Measurements from ENCODE around the gene TTYH1. TPM values are rescaled to one million over a fixed set of nuclear protein-coding genes. Genes with fewer than 3 reads are reported as not detected.
"Not testable (repeated sequence)": the region's sequence is repeated elsewhere in the genome, so short reads cannot be mapped to it uniquely, and the experiment has no call there.

The TTYH1 gene
- total RNA-seq, 6 experiments from 2014 or later, result 0.45 TPM; not detected in 5

GRCh38 chr19:54373781-54374631 lies 41.3 kb upstream of the TTYH1 start:
- DNase-seq, result no peak
- Mint-ChIP-seq H3K27me3 (ENCODE audit: insufficient read depth) (peaks cover 16% of the 10 kb centered on the region), H3K4me3 (no peak overlapping the region), H3K36me3 (ENCODE audit: low read depth) (no peaks in the 10 kb centered on the region), H3K4me1 (ENCODE audit: low read depth) (no peaks in the 10 kb centered on the region), H3K27ac (no peak overlapping the region), H3K9me3 (peaks cover 8% of the 10 kb centered on the region; the same call in 1 of the 2 replicates)
- no peak for TF ChIP-seq CTCF (IDR thresholded peaks at IDR 0.05)

GRCh38 chr19:54375181-54375938 lies 39.9 kb upstream of the TTYH1 start:
- H3K9me3 Mint-ChIP-seq; H3K4me1 Mint-ChIP-seq (ENCODE audit: low read depth); H3K4me3 Mint-ChIP-seq; H3K36me3 Mint-ChIP-seq (ENCODE audit: low read depth); DNase-seq; H3K27ac Mint-ChIP-seq: not testable (repeated sequence)
- H3K27me3 Mint-ChIP-seq (ENCODE audit: insufficient read depth), result peaks cover 18% of the 10 kb centered on the region

GRCh38 chr19:54376610-54377285 lies 38.5 kb upstream of the TTYH1 start:
- peaks cover 8% of the 10 kb centered on the region; the same call in 1 of the 2 replicates for H3K9me3 Mint-ChIP-seq
- H3K4me1 Mint-ChIP-seq (ENCODE audit: low read depth), result no peaks in the 10 kb centered on the region
- no peak overlapping the region for H3K4me3 Mint-ChIP-seq
- peaks cover 15% of the 10 kb centered on the region for H3K27me3 Mint-ChIP-seq (ENCODE audit: insufficient read depth)
- H3K36me3 Mint-ChIP-seq (ENCODE audit: low read depth), result no peaks in the 10 kb centered on the region
- H3K27ac Mint-ChIP-seq, result no peak overlapping the region
- no peak for DNase-seq
- no peak for TF ChIP-seq CTCF (IDR thresholded peaks at IDR 0.05)

GRCh38 chr19:54379187-54379678 lies 36.0 kb upstream of the TTYH1 start:
- peaks cover 4% of the 10 kb centered on the region; the same call in 1 of the 2 replicates for H3K9me3 Mint-ChIP-seq

GRCh38 chr19:54380897-54381296 lies 34.4 kb upstream of the TTYH1 start:
- H3K27me3 Mint-ChIP-seq (ENCODE audit: insufficient read depth), result peaks cover 23% of the 10 kb centered on the region
- no peak overlapping the region for H3K27ac Mint-ChIP-seq
- H3K4me1 Mint-ChIP-seq (ENCODE audit: low read depth), result no peaks in the 10 kb centered on the region
- no peak for TF ChIP-seq CTCF (IDR thresholded peaks at IDR 0.05)
- DNase-seq, result no peak
- no peak overlapping the region for H3K4me3 Mint-ChIP-seq
- no peaks in the 10 kb centered on the region; the same call in 1 of the 2 replicates for H3K9me3 Mint-ChIP-seq
- no peaks in the 10 kb centered on the region for H3K36me3 Mint-ChIP-seq (ENCODE audit: low read depth)

More at GRCh38 chr19:54379187-54379678, 36.0 kb upstream of the TTYH1 start:
- TF ChIP-seq CTCF (IDR thresholded peaks at IDR 0.05), result no peak
- DNase-seq, result no peak
- Mint-ChIP-seq H3K27ac (no peak overlapping the region), H3K36me3 (ENCODE audit: low read depth) (no peaks in the 10 kb centered on the region), H3K4me3 (no peak overlapping the region), H3K27me3 (ENCODE audit: insufficient read depth) (peaks cover 14% of the 10 kb centered on the region), H3K4me1 (ENCODE audit: low read depth) (no peaks in the 10 kb centered on the region)

GRCh38 chr19:54382041-54382440 lies 33.2 kb upstream of the TTYH1 start:
- not testable (repeated sequence) for H3K9me3 Mint-ChIP-seq; H3K36me3 Mint-ChIP-seq (ENCODE audit: low read depth); H3K4me3 Mint-ChIP-seq; DNase-seq; H3K4me1 Mint-ChIP-seq (ENCODE audit: low read depth); H3K27ac Mint-ChIP-seq
- peaks cover 19% of the 10 kb centered on the region for H3K27me3 Mint-ChIP-seq (ENCODE audit: insufficient read depth)
